Keratinocyte (primary cell): ENCODE data around the gene STK32B. TPM values are rescaled to one million over a fixed set of nuclear protein-coding genes. Genes with fewer than 3 reads are reported as not detected.

Experiments used
- DNase-seq: peaks from one replicate; pipeline ENCODE4 v3.0.0-alpha.2; 2011; ENCODE audit warnings: low read depth, missing footprints, low spot score
- FAIRE-seq: peaks from 2 replicates; lab custom pipeline; 2011; peaks lifted over from hg19 to GRCh38; lab: Jason Lieb, UNC
- H2AFZ ChIP-seq: 2 replicates; pipeline ENCODE4 v1.6.0; 2012; ENCODE audit warnings: low read length, control low read depth, inconsistent platforms; ENCODE audit not compliant: control insufficient read depth
- H3K27ac ChIP-seq: 2 replicates; pipeline ENCODE4 v1.5.1; 2011; ENCODE audit warnings: low read length; ENCODE audit not compliant: control insufficient read depth, insufficient read depth
- H3K27me3 ChIP-seq: 3 replicates; pipeline ENCODE4 v1.6.0; 2011; ENCODE audit warnings: low read length; ENCODE audit not compliant: control insufficient read depth, insufficient read depth; ENCODE audit errors: extremely low read depth
- H3K36me3 ChIP-seq, 2 experiments: 2 replicates in 1 of 2; 3 replicates in 1 of 2; pipeline ENCODE4 v1.5.1; 2011; ENCODE audit warnings: low read length in 2 of 2, mild to moderate bottlenecking in 1 of 2; ENCODE audit not compliant: control insufficient read depth in 2 of 2, insufficient read depth in 2 of 2; ENCODE audit errors: extremely low read depth in 1 of 2
- H3K4me1 ChIP-seq: 3 replicates; pipeline ENCODE4 v1.5.1; 2011; ENCODE audit warnings: low read length; ENCODE audit not compliant: control insufficient read depth, insufficient read depth; ENCODE audit errors: extremely low read depth
- H3K4me2 ChIP-seq: 3 replicates; pipeline ENCODE4 v1.6.0; 2011; ENCODE audit warnings: low read depth, low read length; ENCODE audit not compliant: control insufficient read depth, insufficient read depth; ENCODE audit errors: extremely low read depth
- H3K4me3 ChIP-seq, 3 experiments: fragments of 200-600 bp in 1 of 3; sonication (generic) in 1 of 3; 2 replicates in 2 of 3; 3 replicates in 1 of 3; pipeline ENCODE4 v1.5.1; 2011 to 2016; ENCODE audit warnings: low read length in 3 of 3, mild to moderate bottlenecking in 3 of 3, control low read depth in 2 of 3, inconsistent platforms in 1 of 3, low read depth in 1 of 3, mixed read lengths in 1 of 3, mixed run types in 1 of 3, moderate library complexity in 1 of 3; ENCODE audit not compliant: control insufficient read depth in 2 of 3, insufficient read depth in 2 of 3; ENCODE audit errors: extremely low read depth in 1 of 3
- H3K79me2 ChIP-seq: 2 replicates; pipeline ENCODE4 v1.6.0; 2012; ENCODE audit warnings: low read length; ENCODE audit not compliant: control insufficient read depth, insufficient read depth
- H3K9ac ChIP-seq: 3 replicates; pipeline ENCODE4 v1.6.0; 2011; ENCODE audit warnings: low read length; ENCODE audit not compliant: control insufficient read depth, insufficient read depth; ENCODE audit errors: extremely low read depth
- H3K9me1 ChIP-seq: 3 replicates; pipeline ENCODE4 v1.6.0; 2011; ENCODE audit warnings: low read length; ENCODE audit not compliant: control insufficient read depth, insufficient read depth; ENCODE audit errors: extremely low read depth
- H3K9me3 ChIP-seq: 2 replicates; pipeline ENCODE4 v1.5.1; 2012; ENCODE audit warnings: low read depth, low read length; ENCODE audit not compliant: control insufficient read depth
- H4K20me1 ChIP-seq: 3 replicates; pipeline ENCODE4 v1.6.0; 2011; ENCODE audit warnings: low read length; ENCODE audit not compliant: control insufficient read depth, insufficient read depth; ENCODE audit errors: extremely low read depth
- CTCF ChIP-seq, 3 experiments: IDR thresholded peaks in 1 of 3; conservative IDR thresholded peaks in 1 of 3; optimal IDR thresholded peaks in 1 of 3; 2 replicates in 2 of 3; 3 replicates in 1 of 3; pipeline versions ENCODE3 to v1.5.1; 2011; ENCODE audit warnings: low read length in 3 of 3, mild to moderate bottlenecking in 3 of 3, moderate library complexity in 2 of 3, control low read depth in 1 of 3, inconsistent platforms in 1 of 3; ENCODE audit not compliant: insufficient read depth in 2 of 3; ENCODE audit errors: extremely low read depth in 1 of 3
- EZH2 ChIP-seq: IDR thresholded peaks from one replicate; pipeline ENCODE4 v1.6.1; 2012; ENCODE audit warnings: inconsistent platforms, mild to moderate bottlenecking, low read length, moderate library complexity
- dilution Hi-C: fragments of 300-500 bp; cut with MboI; formaldehyde crosslinking; loops from one replicate; pipeline ENCODE4 v1.7.0; 2020; ENCODE audit warnings: low sequenced_read_pairs; ENCODE audit not compliant: extremely low pct_ligation_motif_present
- polyA plus RNA-seq, 5 experiments: library from polyadenylated mRNA; depleted of rRNA in 3 of 5; stranded (reverse) in 3 of 5; stranded (forward) in 1 of 5; unstranded in 1 of 5; fragments of >200 nt; gene quantifications; 1 replicate in 1 of 5; 2 replicates in 3 of 5; 3 replicates in 1 of 5; pipeline versions ENCODE4 v1.2.1 to v1.2.3, GENCODE V29; 2011 to 2012; ENCODE audit warnings: missing spikeins in 2 of 5, low read depth in 1 of 5, low replicate concordance in 1 of 5

The STK32B gene
- polyA plus RNA-seq, 1 donor (not counting 4 experiments of a cell fraction or from before 2014, with no cell fraction given): 3.4 TPM

- dilution Hi-C loops: no loop called here
- no peak for FAIRE-seq
Measured at GRCh38 chr4:5029447-5029846, 21.8 kb upstream of the STK32B start.

GRCh38 chr4:5030221-5030620 lies 21.1 kb upstream of the STK32B start:
- TF ChIP-seq CTCF (optimal IDR thresholded peaks at IDR 0.05 in 1 of 3, IDR thresholded peaks at IDR 0.05 in 1 of 3, conservative IDR thresholded peaks at IDR 0.05 in 1 of 3; ENCODE audit: extremely low read depth in 1 of 3, insufficient read depth in 2 of 3, low read length in 3 of 3) (no peak), EZH2 (no peak)
- Histone ChIP-seq H3K4me1 (peaks cover 10% of the 10 kb centered on the region), H3K4me2 (no peak overlapping the region), H3K27me3 (no peaks in the 10 kb centered on the region), H4K20me1 (no peaks in the 10 kb centered on the region), H3K9me1 (no peaks in the 10 kb centered on the region), H3K36me3 (no peaks in the 10 kb centered on the region), H3K27ac (no peak overlapping the region), H2AFZ (no peak overlapping the region), H3K9me3 (no peaks in the 10 kb centered on the region), H3K9ac (no peak overlapping the region), H3K79me2 (no peaks in the 10 kb centered on the region), H3K4me3 (no peak overlapping the region)
- FAIRE-seq (no peak), DNase-seq (no peak)
- dilution Hi-C loops: no loop called here

More at GRCh38 chr4:5029447-5029846, 21.8 kb upstream of the STK32B start:
- TF ChIP-seq CTCF (optimal IDR thresholded peaks at IDR 0.05 in 1 of 3, IDR thresholded peaks at IDR 0.05 in 1 of 3, conservative IDR thresholded peaks at IDR 0.05 in 1 of 3; ENCODE audit: extremely low read depth in 1 of 3, insufficient read depth in 2 of 3, low read length in 3 of 3) (no peak), EZH2 (no peak)
- peaks cover 10% of the 10 kb centered on the region for H3K4me1 ChIP-seq
- no peak overlapping the region for H2AFZ ChIP-seq
- no peaks in the 10 kb centered on the region for H3K9me3 ChIP-seq
- DNase-seq: no peak
- H3K4me3 ChIP-seq: no peak overlapping the region
- no peak overlapping the region for H3K27ac ChIP-seq
- no peaks in the 10 kb centered on the region for H3K79me2 ChIP-seq
- no peak overlapping the region for H3K9ac ChIP-seq
- no peak overlapping the region for H3K4me2 ChIP-seq
- H3K27me3 ChIP-seq: peaks cover 4% of the 10 kb centered on the region
- no peaks in the 10 kb centered on the region for H3K36me3 ChIP-seq
- H4K20me1 ChIP-seq: no peaks in the 10 kb centered on the region
- H3K9me1 ChIP-seq: no peaks in the 10 kb centered on the region
